ENCODE results near the gene CLCF1. TPM values are rescaled to one million over a fixed set of nuclear protein-coding genes. Genes with fewer than 3 reads are reported as not detected.
"Not testable (repeated sequence)": the region's sequence is repeated elsewhere in the genome, so short reads cannot be mapped to it uniquely, and the experiment has no call there.

CLCF1 gene
- total RNA-seq, 3 donors from 2014 or later (not counting 1 experiment from before 2014, with no cell fraction given): 9.8 to 13.4 (median 10.3) TPM

GRCh38 chr11:67405688-67406339 lies 32.4 kb upstream of the CLCF1 start:
- DNase-seq (no peak), ATAC-seq (no peak)
- H3K4me1 Mint-ChIP-seq: peaks cover 55 to 76% of the 10 kb centered on the region in 2 donors
- Histone ChIP-seq H3K27ac (ENCODE audit: low read length) (peak overlapping the region; percentile 63), H3K27me3 (ENCODE audit: control insufficient read depth, insufficient read depth, low read length) (no peaks in the 10 kb centered on the region), H3K36me3 (ENCODE audit: control insufficient read depth, insufficient read depth, low read length) (peaks cover 29% of the 10 kb centered on the region), H3K9me3 (ENCODE audit: control insufficient read depth, insufficient read depth, low read length) (no peaks in the 10 kb centered on the region), H3K4me3 (ENCODE audit: low read length) (peak overlapping the region; percentile 94), H3K4me1 (ENCODE audit: control insufficient read depth, insufficient read depth, low read length) (peaks cover 91% of the 10 kb centered on the region)
- H3K4me3 Mint-ChIP-seq: peak overlapping the region; percentile 94
- H3K27me3 Mint-ChIP-seq (ENCODE audit: low read depth in 2 of 2): no peaks in the 10 kb centered on the region
- TF ChIP-seq CTCF (IDR thresholded peaks at IDR 0.05): no peak
- no peaks in the 10 kb centered on the region for H3K36me3 Mint-ChIP-seq
- no peaks in the 10 kb centered on the region for H3K9me3 Mint-ChIP-seq
- WGBS (ENCODE audit: insufficient coverage): 74% methylated on average over 9 of the region's 9 CpGs
- H3K27ac Mint-ChIP-seq: peak overlapping the region; percentile 86 to 96
- intact Hi-C loops (cut with micrococcal nuclease): no loop called here

- peak overlapping the region; percentile 63 for H3K27ac ChIP-seq (ENCODE audit: low read length)
- H3K4me3 ChIP-seq (ENCODE audit: low read length): peak overlapping the region; percentile 94
- H3K4me1 ChIP-seq (ENCODE audit: control insufficient read depth, insufficient read depth, low read length): peaks cover 91% of the 10 kb centered on the region
- TF ChIP-seq CTCF (IDR thresholded peaks at IDR 0.05): no peak
- Mint-ChIP-seq H3K4me1 (peaks cover 55 to 75% of the 10 kb centered on the region in 2 donors), H3K27me3 (ENCODE audit: low read depth in 2 of 2) (no peaks in the 10 kb centered on the region), H3K9me3 (no peaks in the 10 kb centered on the region), H3K4me3 (peak overlapping the region; percentile 94), H3K27ac (peak overlapping the region; percentile 86 to 96), H3K36me3 (no peaks in the 10 kb centered on the region)
- WGBS (ENCODE audit: insufficient coverage): 51% methylated on average over 6 of the region's 6 CpGs
- H3K36me3 ChIP-seq (ENCODE audit: control insufficient read depth, insufficient read depth, low read length): peaks cover 33% of the 10 kb centered on the region
- intact Hi-C loops (cut with micrococcal nuclease): no loop called here
- ATAC-seq (no peak), DNase-seq (peak in 1 of 2 donors; percentile 49)
- no peaks in the 10 kb centered on the region for H3K27me3 ChIP-seq (ENCODE audit: control insufficient read depth, insufficient read depth, low read length)
- H3K9me3 ChIP-seq (ENCODE audit: control insufficient read depth, insufficient read depth, low read length): no peaks in the 10 kb centered on the region
Measured at GRCh38 chr11:67405196-67405567, 31.8 kb upstream of the CLCF1 start.

- DNase-seq: peak in 1 of 2 donors; percentile 73
- H3K27me3 ChIP-seq (ENCODE audit: control insufficient read depth, insufficient read depth, low read length): no peaks in the 10 kb centered on the region
- peaks cover 33% of the 10 kb centered on the region for H3K36me3 ChIP-seq (ENCODE audit: control insufficient read depth, insufficient read depth, low read length)
- H3K9me3 ChIP-seq (ENCODE audit: control insufficient read depth, insufficient read depth, low read length): no peaks in the 10 kb centered on the region
- 6% methylated on average over 13 of the region's 13 CpGs for WGBS (ENCODE audit: insufficient coverage)
- H3K27me3 Mint-ChIP-seq (ENCODE audit: low read depth in 2 of 2): no peaks in the 10 kb centered on the region
- H3K4me3 Mint-ChIP-seq: peak overlapping the region; percentile 94
- no peaks in the 10 kb centered on the region for H3K36me3 Mint-ChIP-seq
- peaks cover 55 to 70% of the 10 kb centered on the region in 2 donors for H3K4me1 Mint-ChIP-seq
- intact Hi-C loops (cut with micrococcal nuclease): loop anchor here (5.0 kb wide), 3 partner anchors 63 to 103 kb away; partner anchors contain the start of genes AIP, CDK2AP2, PITPNM1 and TMEM134
- peak overlapping the region; percentile 94 for H3K4me3 ChIP-seq (ENCODE audit: low read length)
- H3K27ac Mint-ChIP-seq: peak overlapping the region; percentile 86 to 96
- no peaks in the 10 kb centered on the region for H3K9me3 Mint-ChIP-seq
- no peak for ATAC-seq
- no peak for TF ChIP-seq CTCF (IDR thresholded peaks at IDR 0.05)
- H3K4me1 ChIP-seq (ENCODE audit: control insufficient read depth, insufficient read depth, low read length): peaks cover 91% of the 10 kb centered on the region
- H3K27ac ChIP-seq (ENCODE audit: low read length): peak overlapping the region; percentile 63
Measured at GRCh38 chr11:67404515-67405195, 31.3 kb upstream of the CLCF1 start.

- ATAC-seq; H3K9me3 Mint-ChIP-seq; H3K27me3 ChIP-seq (ENCODE audit: control insufficient read depth, insufficient read depth, low read length); H3K9me3 ChIP-seq (ENCODE audit: control insufficient read depth, insufficient read depth, low read length); H3K27me3 Mint-ChIP-seq (ENCODE audit: low read depth in 2 of 2); H3K36me3 Mint-ChIP-seq; DNase-seq: not testable (repeated sequence)
- intact Hi-C loops (cut with micrococcal nuclease): loop anchor here (2.0 to 5.0 kb wide), 5 partner anchors 18 to 104 kb away; partner anchors contain the start of genes AIP, CDK2AP2, PITPNM1 and PTPRCAP
- H3K27ac ChIP-seq (ENCODE audit: low read length): peak overlapping the region; percentile 63
- WGBS (ENCODE audit: insufficient coverage): 77% methylated on average over 9 of the region's 9 CpGs
- peak overlapping the region; percentile 94 for H3K4me3 ChIP-seq (ENCODE audit: low read length)
- Mint-ChIP-seq H3K4me1 (peaks cover 50 to 58% of the 10 kb centered on the region in 2 donors), H3K27ac (peak overlapping the region; percentile 86 to 96), H3K4me3 (peak overlapping the region; percentile 94)
- H3K36me3 ChIP-seq (ENCODE audit: control insufficient read depth, insufficient read depth, low read length): peaks cover 48% of the 10 kb centered on the region
- H3K4me1 ChIP-seq (ENCODE audit: control insufficient read depth, insufficient read depth, low read length): peaks cover 91% of the 10 kb centered on the region
Measured at GRCh38 chr11:67403085-67403484, 29.7 kb upstream of the CLCF1 start.

- not testable (repeated sequence) for H3K27me3 Mint-ChIP-seq (ENCODE audit: low read depth in 2 of 2); ATAC-seq; H3K27me3 ChIP-seq (ENCODE audit: control insufficient read depth, insufficient read depth, low read length); H3K9me3 ChIP-seq (ENCODE audit: control insufficient read depth, insufficient read depth, low read length); H3K9me3 Mint-ChIP-seq; H3K36me3 Mint-ChIP-seq; DNase-seq
- Histone ChIP-seq H3K4me3 (ENCODE audit: low read length) (peak overlapping the region; percentile 32), H3K36me3 (ENCODE audit: control insufficient read depth, insufficient read depth, low read length) (peaks cover 52% of the 10 kb centered on the region), H3K4me1 (ENCODE audit: control insufficient read depth, insufficient read depth, low read length) (peaks cover 91% of the 10 kb centered on the region), H3K27ac (ENCODE audit: low read length) (peak overlapping the region; percentile 63)
- intact Hi-C loops (cut with micrococcal nuclease): loop anchor here (2.0 to 5.0 kb wide), 5 partner anchors 18 to 105 kb away; partner anchors contain the start of genes AIP, CDK2AP2, PITPNM1 and PTPRCAP
- Mint-ChIP-seq H3K4me3 (peak overlapping the region; percentile 94), H3K4me1 (peaks cover 44 to 58% of the 10 kb centered on the region in 2 donors), H3K27ac (peak overlapping the region; percentile 86 to 96)
- WGBS (ENCODE audit: insufficient coverage): 34% methylated on average over 19 of the region's 19 CpGs
Measured at GRCh38 chr11:67402192-67402839, 28.9 kb upstream of the CLCF1 start.

Measured in natural killer cell (primary cell).